Lower leg skin (tissue), 3 donors: ENCODE results near the gene RAP1A.

Source experiments
- POLR2A ChIP-seq, 2 donors: fragments of 450-650 bp; IDR thresholded peaks; one replicate each; pipeline ENCODE4 v1.6.1; 2016 to 2017; ENCODE audit warnings: antibody characterized with exemption in 2 of 2, mild to moderate bottlenecking in 1 of 2, moderate library complexity in 1 of 2
- TF ChIP-seq, protein P1 (sequence below), 3 donors: fragments of 450-650 bp; IDR thresholded peaks; one replicate each; pipeline ENCODE4 v1.5.1; 2016; ENCODE audit warnings: antibody characterized with exemption in 3 of 3, mild to moderate bottlenecking in 3 of 3, moderate library complexity in 2 of 3

DNA sequence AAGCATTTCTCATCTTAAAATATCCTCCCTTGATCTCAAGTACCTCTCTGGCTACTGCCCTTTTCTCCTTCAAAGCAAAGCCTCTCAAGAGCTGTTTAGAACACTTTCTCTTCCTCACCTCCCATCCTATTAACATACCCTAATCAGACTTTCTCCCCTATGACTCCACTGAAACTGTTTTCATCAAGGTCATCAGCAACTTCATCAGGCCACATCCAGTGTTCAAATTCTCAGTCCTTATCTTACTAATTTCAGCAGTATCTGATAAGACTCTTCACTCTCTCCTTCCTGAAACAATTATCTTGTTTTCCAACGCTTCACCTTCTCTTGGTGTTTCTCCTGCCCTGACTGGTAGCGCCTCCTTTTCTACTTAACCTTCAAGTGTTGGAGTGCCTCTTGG lies 1.5 kb upstream of the RAP1A start:
- TF ChIP-seq, protein P1, sequence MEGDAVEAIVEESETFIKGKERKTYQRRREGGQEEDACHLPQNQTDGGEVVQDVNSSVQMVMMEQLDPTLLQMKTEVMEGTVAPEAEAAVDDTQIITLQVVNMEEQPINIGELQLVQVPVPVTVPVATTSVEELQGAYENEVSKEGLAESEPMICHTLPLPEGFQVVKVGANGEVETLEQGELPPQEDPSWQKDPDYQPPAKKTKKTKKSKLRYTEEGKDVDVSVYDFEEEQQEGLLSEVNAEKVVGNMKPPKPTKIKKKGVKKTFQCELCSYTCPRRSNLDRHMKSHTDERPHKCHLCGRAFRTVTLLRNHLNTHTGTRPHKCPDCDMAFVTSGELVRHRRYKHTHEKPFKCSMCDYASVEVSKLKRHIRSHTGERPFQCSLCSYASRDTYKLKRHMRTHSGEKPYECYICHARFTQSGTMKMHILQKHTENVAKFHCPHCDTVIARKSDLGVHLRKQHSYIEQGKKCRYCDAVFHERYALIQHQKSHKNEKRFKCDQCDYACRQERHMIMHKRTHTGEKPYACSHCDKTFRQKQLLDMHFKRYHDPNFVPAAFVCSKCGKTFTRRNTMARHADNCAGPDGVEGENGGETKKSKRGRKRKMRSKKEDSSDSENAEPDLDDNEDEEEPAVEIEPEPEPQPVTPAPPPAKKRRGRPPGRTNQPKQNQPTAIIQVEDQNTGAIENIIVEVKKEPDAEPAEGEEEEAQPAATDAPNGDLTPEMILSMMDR (IDR thresholded peaks at IDR 0.05) = no peak
- TF ChIP-seq POLR2A (IDR thresholded peaks at IDR 0.05) = no peak
